ENCODE results near the gene TCF7L2. TPM values are rescaled to one million over a fixed set of nuclear protein-coding genes. Genes with fewer than 3 reads are reported as not detected.

The TCF7L2 gene
- total and polyA plus RNA-seq, 9 of the 15 experiments (the other 6 are each of a cell fraction or from before 2014, with no cell fraction given): 0.32 to 2.8 (median 0.92) TPM

- TF ChIP-seq ZBTB40 (IDR thresholded peaks at IDR 0.05) (0 out of 2 replicates have a peak, but pooled peaks have one; percentile 35), ZBTB40 (CRISPR knock-in tag; IDR thresholded peaks at IDR 0.05) (no peak), POLR2A (conservative IDR thresholded peaks at IDR 0.05) (0 out of 2 replicates have a peak, but pooled peaks have one; percentile 22), LEF1 (IDR thresholded peaks at IDR 0.05) (0 out of 2 replicates have a peak, but pooled peaks have one; percentile 32), POLR2H (tag; IDR thresholded peaks at IDR 0.05; ENCODE audit: low read depth) (0 out of 2 replicates have a peak, but pooled peaks have one; percentile 19), CUX1 (CRISPR knock-in tag; IDR thresholded peaks at IDR 0.05) (no peak), ELF1 (tag; IDR thresholded peaks at IDR 0.05) (no peak), ZNF395 (CRISPR knock-in tag; IDR thresholded peaks at IDR 0.05) (0 out of 2 replicates have a peak, but pooled peaks have one; percentile 45), NFRKB (IDR thresholded peaks at IDR 0.05; ENCODE audit: low read depth) (peak; percentile 55; the same call in 1 of the 2 replicates)
Measured at GRCh38 chr10:112951359-112952281, 1.6 kb downstream of the TCF7L2 start (continued).
